Ovary (tissue), 9 donors: Measurements from ENCODE around the gene KCNN3. TPM values are rescaled to one million over a fixed set of nuclear protein-coding genes. Genes with fewer than 3 reads are reported as not detected.

Experiments used
- DNase-seq, 5 donors: peaks; one replicate each; pipeline ENCODE4 v3.0.0-alpha.2; 2019 to 2020
- H3K27ac ChIP-seq, 2 donors: fragments of 200-600 bp; one replicate each; pipeline versions ENCODE4 v1.5.1 to v1.8.0; 2019 to 2022
- H3K27me3 ChIP-seq: fragments of 200-600 bp; one replicate; pipeline ENCODE4 v1.8.0; 2022
- H3K36me3 ChIP-seq: fragments of 200-600 bp; sonication (generic); one replicate; pipeline ENCODE4 v1.5.1; 2019
- H3K4me1 ChIP-seq: one replicate; pipeline ENCODE4 v1.8.1; 2013; ENCODE audit warnings: mild to moderate bottlenecking, moderate library complexity; ENCODE audit not compliant: insufficient read depth
- H3K4me3 ChIP-seq: fragments of 200-600 bp; sonication (generic); one replicate; pipeline ENCODE4 v1.5.1; 2017
- H3K9me3 ChIP-seq, 2 donors: fragments of 200-600 bp in 1 of 2; sonication (generic) in 1 of 2; one replicate each; pipeline versions ENCODE4 v1.5.1 to v1.8.1; 2013 to 2019; ENCODE audit warnings: mild to moderate bottlenecking in 1 of 2, moderate library complexity in 1 of 2
- CTCF ChIP-seq, 3 donors: fragments of 450-650 bp in 2 of 3; fragments of 200-600 bp in 1 of 3; IDR thresholded peaks; one replicate each; pipeline versions ENCODE4 v1.5.1 to v1.8.0; 2016 to 2022; ENCODE audit warnings: antibody characterized with exemption in 3 of 3, mild to moderate bottlenecking in 1 of 3
- EP300 ChIP-seq: sonication (generic); formaldehyde crosslinking; IDR thresholded peaks from one replicate; pipeline ENCODE4 v1.6.1; 2017; ENCODE audit warnings: antibody characterized with exemption
- POLR2A ChIP-seq: fragments of 450-650 bp; IDR thresholded peaks from one replicate; pipeline ENCODE4 v1.6.1; 2017; ENCODE audit warnings: antibody characterized with exemption, mild to moderate bottlenecking, moderate library complexity
- WGBS, 3 donors: extraction: QIAGEN DNeasy Blood & Tissue Kit in 1 of 3; methylation state at CpG; one replicate each; pipeline versions ENCODE4 v1.1.5 to v1.1.7; 2013 to 2017; 5-methylcytosine and 5-hydroxymethylcytosine counted together
- intact Hi-C, 4 donors: fragments of 100-400 bp; cut with DNase I; formaldehyde crosslinking; loops; one replicate each; pipeline versions ENCODE4 v1.11.0 to v1.15.1; 2022 to 2023
- polyA plus RNA-seq, 2 donors: library from polyadenylated mRNA; stranded (reverse); fragments of 200-250 nt in 1 of 2; fragments of 350-450 nt in 1 of 2; fragmentation: Illumina TruSeq in 1 of 2; extraction: RNeasy Lipid Tissue Mini Kit (QIAGEN cat#74804) in 1 of 2; gene quantifications; one replicate each; pipeline ENCODE4 v1.2.3, GENCODE V29; 2013 to 2014
- total RNA-seq, 7 donors: library from RNA; depleted of rRNA in 2 of 7; stranded (reverse); fragments of >200 nt in 2 of 7; fragmentation: NEBNext Ultra II Directional in 3 of 7; extraction: Animal tissue kit (Norgen Biotek cat#: 25700) in 3 of 7; gene quantifications; one replicate each; pipeline versions ENCODE4 v1.1.0 to v1.2.4, GENCODE V29; 2016 to 2023
- donor health status: DM: no; HTN: no; CAD: no; lungs with moderate emphysema.
- donor health status: DM: no; HTN: no; CAD: no.
- donor health status: Bipolar disorder and iron deficiency.
- donor health status: DM: yes; HTN: yes; CAD: no.
- donor health status: DM: no; HTN: no; CAD: no.
- donor health status: DM: yes; HTN: yes; CAD: no.

KCNN3 gene
- total and polyA plus RNA-seq, 9 donors, result 0.71 to 6.1 (median 1.7) TPM

GRCh38 chr1:154764181-154764580 lies 105.9 kb downstream of the KCNN3 start:
- no peaks in the 10 kb centered on the region for H3K27me3 ChIP-seq
- H3K4me1 ChIP-seq, result peaks cover 5% of the 10 kb centered on the region
- DNase-seq, result no peak
- no peak overlapping the region for H3K27ac ChIP-seq
- H3K9me3 ChIP-seq, result no peaks in the 10 kb centered on the region
- intact Hi-C loops, result loop anchor here in 1 of 4 donors (5.0 kb wide), 1 partner anchor 202 kb away; no protein-coding TSS in a partner anchor
- no peaks in the 10 kb centered on the region for H3K36me3 ChIP-seq
- H3K4me3 ChIP-seq, result no peak overlapping the region
- 97 to 100% (median 98%) methylated on average over 1 of the region's 1 CpG for WGBS, 3 donors
- TF ChIP-seq EP300 (no peak), POLR2A (no peak)

GRCh38 chr1:154760469-154760933 lies 109.6 kb downstream of the KCNN3 start:
- H3K27me3 ChIP-seq, result no peaks in the 10 kb centered on the region
- DNase-seq, result peak; percentile 63 to 82 (median 73)
- peak overlapping the region; percentile 32 for H3K4me3 ChIP-seq
- no peaks in the 10 kb centered on the region for H3K9me3 ChIP-seq
- peak; percentile 60 to 81 (median 72) for TF ChIP-seq CTCF (IDR thresholded peaks at IDR 0.05)
- no peak for TF ChIP-seq EP300
- TF ChIP-seq POLR2A, result no peak
- H3K27ac ChIP-seq, result no peak overlapping the region
- no peaks in the 10 kb centered on the region for H3K36me3 ChIP-seq
- 3 to 14% (median 3%) methylated on average over 54 of the region's 54 CpGs for WGBS, 3 donors
- H3K4me1 ChIP-seq, result peaks cover 5% of the 10 kb centered on the region
- intact Hi-C loops, result loop anchor here in 1 of 4 donors (5.0 kb wide), 1 partner anchor 198 kb away; no protein-coding TSS in a partner anchor

- intact Hi-C loops, result loop anchor here in 1 of 4 donors (5.0 kb wide), 1 partner anchor 197 kb away; no protein-coding TSS in a partner anchor
- no peak for TF ChIP-seq POLR2A
- no peak for TF ChIP-seq EP300
- TF ChIP-seq CTCF (IDR thresholded peaks at IDR 0.05), result no peak
- 92 to 95% (median 95%) methylated on average over 8 of the region's 8 CpGs for WGBS, 3 donors
- H3K27me3 ChIP-seq, result no peaks in the 10 kb centered on the region
- H3K4me1 ChIP-seq, result peaks cover 5% of the 10 kb centered on the region
- no peak overlapping the region for H3K4me3 ChIP-seq
- no peaks in the 10 kb centered on the region for H3K36me3 ChIP-seq
- H3K9me3 ChIP-seq, result no peaks in the 10 kb centered on the region
- H3K27ac ChIP-seq, result no peak overlapping the region
- no peak for DNase-seq
Observed at GRCh38 chr1:154759793-154760192, 110.3 kb downstream of the KCNN3 start.

- no peak overlapping the region for H3K4me3 ChIP-seq
- 83 to 92% (median 87%) methylated on average over 7 of the region's 7 CpGs for WGBS, 3 donors
- no peak for TF ChIP-seq POLR2A
- no peak for TF ChIP-seq EP300
- no peak for TF ChIP-seq CTCF (IDR thresholded peaks at IDR 0.05)
- intact Hi-C loops, result no loop called here
- H3K36me3 ChIP-seq, result no peaks in the 10 kb centered on the region
- no peaks in the 10 kb centered on the region for H3K27me3 ChIP-seq
- no peak for DNase-seq
- H3K4me1 ChIP-seq, result peaks cover 5% of the 10 kb centered on the region
- no peak overlapping the region for H3K27ac ChIP-seq
- H3K9me3 ChIP-seq, result no peaks in the 10 kb centered on the region
Observed at GRCh38 chr1:154759196-154759595, 110.9 kb downstream of the KCNN3 start.

- DNase-seq, result no peak
- H3K36me3 ChIP-seq, result no peaks in the 10 kb centered on the region
- intact Hi-C loops, result no loop called here
- 85 to 94% (median 88%) methylated on average over 6 of the region's 6 CpGs for WGBS, 3 donors
- no peak for TF ChIP-seq POLR2A
- TF ChIP-seq EP300, result no peak
- TF ChIP-seq CTCF (IDR thresholded peaks at IDR 0.05), result no peak
- H3K9me3 ChIP-seq, result no peaks in the 10 kb centered on the region
- peaks cover 5% of the 10 kb centered on the region for H3K4me1 ChIP-seq
- H3K4me3 ChIP-seq, result no peak overlapping the region
- no peak overlapping the region for H3K27ac ChIP-seq
- H3K27me3 ChIP-seq, result no peaks in the 10 kb centered on the region
Observed at GRCh38 chr1:154758346-154758745, 111.7 kb downstream of the KCNN3 start.
